Trophoblast cell (in vitro differentiated cells and primary cell): ENCODE measurements around the gene MTHFD1L.
"Not testable (repeated sequence)": the region's sequence is repeated elsewhere in the genome, so short reads cannot be mapped to it uniquely, and the experiment has no call there.

Experiments used
- DNase-seq, 2 donors: peaks; one replicate each; pipeline ENCODE4 v3.0.0-alpha.2; 2016
- H2AFZ ChIP-seq: 2 replicates; pipeline ENCODE4 v1.6.1; 2013; ENCODE audit warnings: low read length, moderate library complexity, mild to moderate bottlenecking; ENCODE audit not compliant: insufficient read depth, poor library complexity
- H2AK5ac ChIP-seq: 2 replicates; pipeline ENCODE4 v1.6.1; 2013; ENCODE audit warnings: mild to moderate bottlenecking, low read length
- H2BK120ac ChIP-seq: 2 replicates; pipeline ENCODE4 v1.6.1; 2013; ENCODE audit warnings: low read length, mild to moderate bottlenecking, moderate library complexity; ENCODE audit not compliant: insufficient read depth, poor library complexity
- H2BK12ac ChIP-seq: 2 replicates; pipeline ENCODE4 v1.6.1; 2013; ENCODE audit warnings: mild to moderate bottlenecking, low read length, moderate library complexity
- H2BK5ac ChIP-seq: 2 replicates; pipeline ENCODE4 v1.6.1; 2013; ENCODE audit warnings: low read length, low read depth, moderate library complexity, mild to moderate bottlenecking; ENCODE audit not compliant: poor library complexity
- H3K14ac ChIP-seq: 2 replicates; pipeline ENCODE4 v1.6.1; 2013; ENCODE audit warnings: mild to moderate bottlenecking, low read length
- H3K18ac ChIP-seq: 2 replicates; pipeline ENCODE4 v1.6.1; 2013; ENCODE audit warnings: mild to moderate bottlenecking, low read length
- H3K23ac ChIP-seq: 2 replicates; pipeline ENCODE4 v1.6.1; 2013; ENCODE audit warnings: low read length
- H3K27ac ChIP-seq: 2 replicates; pipeline ENCODE4 v1.5.1; 2013; ENCODE audit warnings: low read depth, mild to moderate bottlenecking, inconsistent platforms, low read length, moderate library complexity
- H3K27me3 ChIP-seq: 2 replicates; pipeline ENCODE4 v1.6.1; 2013; ENCODE audit warnings: inconsistent platforms, mild to moderate bottlenecking, low read length, moderate library complexity; ENCODE audit not compliant: insufficient read depth
- H3K36me3 ChIP-seq, 2 experiments: 1 replicate in 1 of 2; 2 replicates in 1 of 2; pipeline ENCODE4 v1.6.1; 2013; ENCODE audit warnings: low read length in 2 of 2, mild to moderate bottlenecking in 2 of 2, moderate library complexity in 1 of 2; ENCODE audit not compliant: insufficient read depth in 2 of 2, control insufficient read depth in 1 of 2
- H3K4ac ChIP-seq: 2 replicates; pipeline ENCODE4 v1.6.1; 2013; ENCODE audit warnings: low read depth, mild to moderate bottlenecking, low read length, moderate library complexity
- H3K4me1 ChIP-seq, 2 experiments: 1 replicate in 1 of 2; 2 replicates in 1 of 2; pipeline ENCODE4 v1.6.1; 2013; ENCODE audit warnings: low read length in 2 of 2, mild to moderate bottlenecking in 2 of 2, moderate library complexity in 1 of 2; ENCODE audit not compliant: insufficient read depth in 2 of 2, control insufficient read depth in 1 of 2
- H3K4me2 ChIP-seq: 2 replicates; pipeline ENCODE4 v1.6.1; 2013; ENCODE audit warnings: inconsistent platforms, mild to moderate bottlenecking, low read length, moderate library complexity
- H3K4me3 ChIP-seq: 2 replicates; pipeline ENCODE4 v1.5.1; 2013; ENCODE audit warnings: mild to moderate bottlenecking, low read depth, low read length, inconsistent platforms
- H3K79me1 ChIP-seq: one replicate; pipeline ENCODE4 v1.6.1; 2013; ENCODE audit warnings: low read length
- H3K79me2 ChIP-seq: 2 replicates; pipeline ENCODE4 v1.6.1; 2013; ENCODE audit warnings: low read length, mild to moderate bottlenecking; ENCODE audit not compliant: control insufficient read depth, insufficient read depth, poor library complexity
- H3K9ac ChIP-seq: 2 replicates; pipeline ENCODE4 v1.6.1; 2013; ENCODE audit warnings: mild to moderate bottlenecking, low read length
- H3K9me3 ChIP-seq: 2 replicates; pipeline ENCODE4 v1.6.1; 2013; ENCODE audit warnings: low read depth, mild to moderate bottlenecking, control low read depth, inconsistent platforms, low read length; ENCODE audit not compliant: insufficient read depth
- H4K12ac ChIP-seq: 2 replicates; pipeline ENCODE4 v1.6.1; 2013; ENCODE audit warnings: low read depth, mild to moderate bottlenecking, low read length, moderate library complexity
- H4K8ac ChIP-seq: 2 replicates; pipeline ENCODE4 v1.6.1; 2013; ENCODE audit warnings: low read depth, mild to moderate bottlenecking, low read length, moderate library complexity
- H4K91ac ChIP-seq: one replicate; pipeline ENCODE4 v1.6.1; 2013; ENCODE audit warnings: low read depth, mild to moderate bottlenecking, low read length, moderate library complexity
- WGBS: extraction: QIAGEN DNeasy Blood & Tissue Kit; methylation state at CpG from one replicate; pipeline ENCODE4 v1.1.7; 2013; ENCODE audit warnings: missing lambda C conversion rate; ENCODE audit not compliant: insufficient read length, insufficient coverage; ENCODE audit errors: extremely low coverage; 5-methylcytosine and 5-hydroxymethylcytosine counted together

The MTHFD1L gene

GRCh38 chr6:151087055-151087454 lies 221.6 kb downstream of the MTHFD1L start:
- DNase-seq, H2AFZ ChIP-seq, H3K27ac ChIP-seq, H3K23ac ChIP-seq, H3K9ac ChIP-seq, H3K18ac ChIP-seq, H3K4ac ChIP-seq, H4K91ac ChIP-seq, H2BK5ac ChIP-seq, H2BK12ac ChIP-seq, H3K4me3 ChIP-seq, H3K27me3 ChIP-seq, H3K9me3 ChIP-seq, H4K8ac ChIP-seq, H3K36me3 ChIP-seq, H4K12ac ChIP-seq, H3K14ac ChIP-seq, H2AK5ac ChIP-seq, H3K4me2 ChIP-seq, H3K79me2 ChIP-seq: not testable (repeated sequence)
- no CpG with 5 or more reads among the region's 8 CpGs for WGBS
- Histone ChIP-seq H2BK120ac (peak overlapping the region; percentile 24), H3K79me1 (peaks cover 13% of the 10 kb centered on the region), H3K4me1 (peaks cover 18 to 22% of the 10 kb centered on the region in 2 experiments)

- peak overlapping the region; percentile 45 for H3K4me2 ChIP-seq
- no peak overlapping the region for H3K14ac ChIP-seq
- H4K8ac ChIP-seq = no peak overlapping the region
- no peak overlapping the region for H3K4me3 ChIP-seq
- H2AK5ac ChIP-seq = no peak overlapping the region
- no peak overlapping the region for H2AFZ ChIP-seq
- no peak overlapping the region for H3K4ac ChIP-seq
- peak overlapping the region; percentile 83 for H4K91ac ChIP-seq
- peak overlapping the region; percentile 71 for H3K27ac ChIP-seq
- no peaks in the 10 kb centered on the region for H3K79me2 ChIP-seq
- no CpG with 5 or more reads among the region's 16 CpGs for WGBS
- H2BK12ac ChIP-seq = peak overlapping the region; percentile 85
- peaks cover 2% of the 10 kb centered on the region for H3K9me3 ChIP-seq
- peaks cover 18 to 23% of the 10 kb centered on the region in 2 experiments for H3K4me1 ChIP-seq
- no peak overlapping the region for H2BK5ac ChIP-seq
- H3K23ac ChIP-seq = no peak overlapping the region
- no peaks in the 10 kb centered on the region for H3K27me3 ChIP-seq
- peaks cover 4 to 5% of the 10 kb centered on the region in 2 experiments for H3K36me3 ChIP-seq
- no peak overlapping the region for H4K12ac ChIP-seq
- no peak overlapping the region for H3K18ac ChIP-seq
- DNase-seq = peak in 1 of 2 donors; percentile 16
- H2BK120ac ChIP-seq = no peak overlapping the region
- no peak overlapping the region for H3K9ac ChIP-seq
- H3K79me1 ChIP-seq = peaks cover 13% of the 10 kb centered on the region
Observed at GRCh38 chr6:151087861-151088598, 222.5 kb downstream of the MTHFD1L start.

GRCh38 chr6:151088599-151088935 lies 223.1 kb downstream of the MTHFD1L start:
- H4K8ac ChIP-seq = no peak overlapping the region

GRCh38 chr6:151088963-151089362 lies 223.5 kb downstream of the MTHFD1L start:
- peak overlapping the region; percentile 83 for H4K91ac ChIP-seq
- H3K4ac ChIP-seq = no peak overlapping the region
- H2BK5ac ChIP-seq = no peak overlapping the region
- H3K79me2 ChIP-seq = no peaks in the 10 kb centered on the region
- no peak overlapping the region for H4K8ac ChIP-seq
- peaks cover 13% of the 10 kb centered on the region for H3K79me1 ChIP-seq
- no peak overlapping the region for H4K12ac ChIP-seq
- peak overlapping the region; percentile 71 for H3K27ac ChIP-seq
- WGBS = no CpG with 5 or more reads among the region's 3 CpGs
- H3K18ac ChIP-seq = no peak overlapping the region
- no peak overlapping the region for H2BK12ac ChIP-seq
- peaks cover 2% of the 10 kb centered on the region for H3K9me3 ChIP-seq
- peaks cover 5 to 6% of the 10 kb centered on the region in 2 experiments for H3K36me3 ChIP-seq
- H3K4me1 ChIP-seq = peaks cover 18 to 23% of the 10 kb centered on the region in 2 experiments
- DNase-seq = peak in 1 of 2 donors; percentile 26
- no peak overlapping the region for H3K4me3 ChIP-seq
- H3K14ac ChIP-seq = no peak overlapping the region
- no peak overlapping the region for H3K23ac ChIP-seq
- H2BK120ac ChIP-seq = no peak overlapping the region
- H3K4me2 ChIP-seq = no peak overlapping the region
- no peaks in the 10 kb centered on the region for H3K27me3 ChIP-seq
- no peak overlapping the region for H3K9ac ChIP-seq
- H2AK5ac ChIP-seq = no peak overlapping the region
- no peak overlapping the region for H2AFZ ChIP-seq

More at GRCh38 chr6:151088599-151088935, 223.1 kb downstream of the MTHFD1L start:
- H3K4me3 ChIP-seq = no peak overlapping the region
- H3K36me3 ChIP-seq = peaks cover 5 to 6% of the 10 kb centered on the region in 2 experiments
- no peak for DNase-seq
- H4K12ac ChIP-seq = no peak overlapping the region
- no peak overlapping the region for H3K18ac ChIP-seq
- H2BK5ac ChIP-seq = peak overlapping the region; percentile 52
- no peak overlapping the region for H2AFZ ChIP-seq
- peak overlapping the region; percentile 83 for H4K91ac ChIP-seq
- no peak overlapping the region for H3K23ac ChIP-seq
- peaks cover 2% of the 10 kb centered on the region for H3K9me3 ChIP-seq
- H3K27me3 ChIP-seq = no peaks in the 10 kb centered on the region
- H3K79me2 ChIP-seq = no peaks in the 10 kb centered on the region
- peak overlapping the region; percentile 85 for H2BK12ac ChIP-seq
- H3K27ac ChIP-seq = peak overlapping the region; percentile 71
- peak overlapping the region; percentile 87 for H2BK120ac ChIP-seq
- H3K14ac ChIP-seq = peak overlapping the region; percentile 67
- no peak overlapping the region for H3K4me2 ChIP-seq
- peak overlapping the region; percentile 41 for H2AK5ac ChIP-seq
- peaks cover 13% of the 10 kb centered on the region for H3K79me1 ChIP-seq
- peaks cover 18 to 23% of the 10 kb centered on the region in 2 experiments for H3K4me1 ChIP-seq
- H3K9ac ChIP-seq = no peak overlapping the region
- H3K4ac ChIP-seq = no peak overlapping the region
- no CpG with 5 or more reads among the region's 11 CpGs for WGBS
